Keratinocyte (primary cell): Measurements from ENCODE around the gene CERS1. TPM values are rescaled to one million over a fixed set of nuclear protein-coding genes. Genes with fewer than 3 reads are reported as not detected.

ENCODE experiments used
- DNase-seq: peaks from one replicate; pipeline ENCODE4 v3.0.0-alpha.2; 2011; ENCODE audit warnings: low read depth, missing footprints, low spot score
- FAIRE-seq: peaks from 2 replicates; lab custom pipeline; 2011; peaks lifted over from hg19 to GRCh38; lab: Jason Lieb, UNC
- H2AFZ ChIP-seq: 2 replicates; pipeline ENCODE4 v1.6.0; 2012; ENCODE audit warnings: low read length, control low read depth, inconsistent platforms; ENCODE audit not compliant: control insufficient read depth
- H3K27ac ChIP-seq: 2 replicates; pipeline ENCODE4 v1.5.1; 2011; ENCODE audit warnings: low read length; ENCODE audit not compliant: control insufficient read depth, insufficient read depth
- H3K27me3 ChIP-seq: 3 replicates; pipeline ENCODE4 v1.6.0; 2011; ENCODE audit warnings: low read length; ENCODE audit not compliant: control insufficient read depth, insufficient read depth; ENCODE audit errors: extremely low read depth
- H3K36me3 ChIP-seq, 2 experiments: 2 replicates in 1 of 2; 3 replicates in 1 of 2; pipeline ENCODE4 v1.5.1; 2011; ENCODE audit warnings: low read length in 2 of 2, mild to moderate bottlenecking in 1 of 2; ENCODE audit not compliant: control insufficient read depth in 2 of 2, insufficient read depth in 2 of 2; ENCODE audit errors: extremely low read depth in 1 of 2
- H3K4me1 ChIP-seq: 3 replicates; pipeline ENCODE4 v1.5.1; 2011; ENCODE audit warnings: low read length; ENCODE audit not compliant: control insufficient read depth, insufficient read depth; ENCODE audit errors: extremely low read depth
- H3K4me2 ChIP-seq: 3 replicates; pipeline ENCODE4 v1.6.0; 2011; ENCODE audit warnings: low read depth, low read length; ENCODE audit not compliant: control insufficient read depth, insufficient read depth; ENCODE audit errors: extremely low read depth
- H3K4me3 ChIP-seq, 3 experiments: fragments of 200-600 bp in 1 of 3; sonication (generic) in 1 of 3; 2 replicates in 2 of 3; 3 replicates in 1 of 3; pipeline ENCODE4 v1.5.1; 2011 to 2016; ENCODE audit warnings: low read length in 3 of 3, mild to moderate bottlenecking in 3 of 3, control low read depth in 2 of 3, inconsistent platforms in 1 of 3, low read depth in 1 of 3, mixed read lengths in 1 of 3, mixed run types in 1 of 3, moderate library complexity in 1 of 3; ENCODE audit not compliant: control insufficient read depth in 2 of 3, insufficient read depth in 2 of 3; ENCODE audit errors: extremely low read depth in 1 of 3
- H3K79me2 ChIP-seq: 2 replicates; pipeline ENCODE4 v1.6.0; 2012; ENCODE audit warnings: low read length; ENCODE audit not compliant: control insufficient read depth, insufficient read depth
- H3K9ac ChIP-seq: 3 replicates; pipeline ENCODE4 v1.6.0; 2011; ENCODE audit warnings: low read length; ENCODE audit not compliant: control insufficient read depth, insufficient read depth; ENCODE audit errors: extremely low read depth
- H3K9me1 ChIP-seq: 3 replicates; pipeline ENCODE4 v1.6.0; 2011; ENCODE audit warnings: low read length; ENCODE audit not compliant: control insufficient read depth, insufficient read depth; ENCODE audit errors: extremely low read depth
- H3K9me3 ChIP-seq: 2 replicates; pipeline ENCODE4 v1.5.1; 2012; ENCODE audit warnings: low read depth, low read length; ENCODE audit not compliant: control insufficient read depth
- H4K20me1 ChIP-seq: 3 replicates; pipeline ENCODE4 v1.6.0; 2011; ENCODE audit warnings: low read length; ENCODE audit not compliant: control insufficient read depth, insufficient read depth; ENCODE audit errors: extremely low read depth
- CTCF ChIP-seq, 3 experiments: IDR thresholded peaks in 1 of 3; conservative IDR thresholded peaks in 1 of 3; optimal IDR thresholded peaks in 1 of 3; 2 replicates in 2 of 3; 3 replicates in 1 of 3; pipeline versions ENCODE3 to v1.5.1; 2011; ENCODE audit warnings: low read length in 3 of 3, mild to moderate bottlenecking in 3 of 3, moderate library complexity in 2 of 3, control low read depth in 1 of 3, inconsistent platforms in 1 of 3; ENCODE audit not compliant: insufficient read depth in 2 of 3; ENCODE audit errors: extremely low read depth in 1 of 3
- EZH2 ChIP-seq: IDR thresholded peaks from one replicate; pipeline ENCODE4 v1.6.1; 2012; ENCODE audit warnings: inconsistent platforms, mild to moderate bottlenecking, low read length, moderate library complexity
- dilution Hi-C: fragments of 300-500 bp; cut with MboI; formaldehyde crosslinking; loops from one replicate; pipeline ENCODE4 v1.7.0; 2020; ENCODE audit warnings: low sequenced_read_pairs; ENCODE audit not compliant: extremely low pct_ligation_motif_present
- polyA plus RNA-seq, 5 experiments: library from polyadenylated mRNA; depleted of rRNA in 3 of 5; stranded (reverse) in 3 of 5; stranded (forward) in 1 of 5; unstranded in 1 of 5; fragments of >200 nt; gene quantifications; 1 replicate in 1 of 5; 2 replicates in 3 of 5; 3 replicates in 1 of 5; pipeline versions ENCODE4 v1.2.1 to v1.2.3, GENCODE V29; 2011 to 2012; ENCODE audit warnings: missing spikeins in 2 of 5, low read depth in 1 of 5, low replicate concordance in 1 of 5

Gene CERS1
- polyA plus RNA-seq, 1 donor (not counting 4 experiments of a cell fraction or from before 2014, with no cell fraction given) = 0.09 TPM

GRCh38 chr19:18889949-18890745, 5.8 kb downstream of the CERS1 start:
- dilution Hi-C loops = no loop called here
- Histone ChIP-seq H3K4me1 (no peaks in the 10 kb centered on the region), H3K9ac (no peak overlapping the region), H3K4me3 (no peak overlapping the region), H3K9me1 (no peaks in the 10 kb centered on the region), H3K79me2 (no peaks in the 10 kb centered on the region), H4K20me1 (no peaks in the 10 kb centered on the region), H3K36me3 (no peaks in the 10 kb centered on the region), H3K4me2 (no peak overlapping the region), H3K9me3 (no peaks in the 10 kb centered on the region), H3K27ac (no peak overlapping the region), H2AFZ (no peak overlapping the region), H3K27me3 (peaks cover 18% of the 10 kb centered on the region)
- no peak for DNase-seq
- TF ChIP-seq EZH2 (no peak), CTCF (optimal IDR thresholded peaks at IDR 0.05 in 1 of 3, IDR thresholded peaks at IDR 0.05 in 1 of 3, conservative IDR thresholded peaks at IDR 0.05 in 1 of 3; ENCODE audit: extremely low read depth in 1 of 3, insufficient read depth in 2 of 3, low read length in 3 of 3) (no peak)
- FAIRE-seq = no peak

GRCh38 chr19:18886972-18887371, 9.0 kb downstream of the CERS1 start:
- dilution Hi-C loops = no loop called here
- Histone ChIP-seq H3K4me2 (no peak overlapping the region), H3K4me3 (no peak overlapping the region), H3K79me2 (no peaks in the 10 kb centered on the region), H3K4me1 (no peaks in the 10 kb centered on the region), H3K36me3 (no peaks in the 10 kb centered on the region), H3K27ac (no peak overlapping the region), H3K9ac (no peak overlapping the region), H3K27me3 (no peaks in the 10 kb centered on the region), H3K9me1 (no peaks in the 10 kb centered on the region), H3K9me3 (no peaks in the 10 kb centered on the region), H4K20me1 (no peaks in the 10 kb centered on the region), H2AFZ (no peak overlapping the region)
- no peak for TF ChIP-seq CTCF (optimal IDR thresholded peaks at IDR 0.05 in 1 of 3, IDR thresholded peaks at IDR 0.05 in 1 of 3, conservative IDR thresholded peaks at IDR 0.05 in 1 of 3; ENCODE audit: extremely low read depth in 1 of 3, insufficient read depth in 2 of 3, low read length in 3 of 3)
- TF ChIP-seq EZH2 = no peak
- DNase-seq (no peak), FAIRE-seq (no peak)
